Measurements from ENCODE around the gene MAP4K2. TPM values are rescaled to one million over a fixed set of nuclear protein-coding genes. Genes with fewer than 3 reads are reported as not detected.

The MAP4K2 gene
- total and polyA plus RNA-seq, 9 of the 15 experiments (the other 6 are each of a cell fraction or from before 2014, with no cell fraction given) = 0.13 to 14.5 (median 7.3) TPM

DNA sequence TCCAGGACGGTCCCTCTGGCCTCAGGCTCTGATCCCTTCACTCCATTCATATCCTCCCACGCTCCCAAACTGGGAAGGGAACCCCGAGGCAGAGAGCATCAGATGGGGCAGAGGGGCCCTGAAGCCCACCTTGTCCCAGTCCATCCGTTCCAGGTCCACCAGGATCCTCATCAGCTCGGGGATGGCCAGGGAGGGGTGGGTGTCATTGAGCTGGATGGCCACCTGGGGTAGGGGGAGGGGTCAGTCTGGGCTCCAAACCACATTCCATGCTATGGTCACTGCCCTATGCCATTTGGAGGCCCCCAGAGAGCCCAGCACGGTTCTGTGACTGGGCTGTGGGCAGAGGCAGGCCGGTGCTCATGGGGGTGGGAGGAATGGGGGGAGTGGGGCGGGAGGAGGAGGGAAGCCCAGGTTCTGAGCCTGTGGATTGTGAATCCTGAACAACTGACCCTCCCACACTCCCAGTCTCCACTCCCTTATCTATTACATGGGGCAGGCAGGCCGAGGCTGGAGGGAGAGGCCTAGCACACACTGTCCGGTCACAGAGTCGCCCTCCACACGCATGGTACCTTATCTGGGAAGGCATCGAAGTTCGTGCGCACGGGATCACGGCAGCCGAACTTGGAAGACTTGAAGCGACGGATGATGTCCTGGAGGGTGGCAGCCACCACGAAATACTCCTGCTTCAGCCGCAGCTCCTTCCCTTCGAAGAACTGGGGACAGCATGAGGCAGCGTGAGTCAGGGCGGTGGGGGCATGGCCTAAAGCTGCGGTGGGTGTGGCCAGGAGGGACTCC, 48.7 kb downstream of the MAP4K2 start (continued):
- TF ChIP-seq, protein P1, sequence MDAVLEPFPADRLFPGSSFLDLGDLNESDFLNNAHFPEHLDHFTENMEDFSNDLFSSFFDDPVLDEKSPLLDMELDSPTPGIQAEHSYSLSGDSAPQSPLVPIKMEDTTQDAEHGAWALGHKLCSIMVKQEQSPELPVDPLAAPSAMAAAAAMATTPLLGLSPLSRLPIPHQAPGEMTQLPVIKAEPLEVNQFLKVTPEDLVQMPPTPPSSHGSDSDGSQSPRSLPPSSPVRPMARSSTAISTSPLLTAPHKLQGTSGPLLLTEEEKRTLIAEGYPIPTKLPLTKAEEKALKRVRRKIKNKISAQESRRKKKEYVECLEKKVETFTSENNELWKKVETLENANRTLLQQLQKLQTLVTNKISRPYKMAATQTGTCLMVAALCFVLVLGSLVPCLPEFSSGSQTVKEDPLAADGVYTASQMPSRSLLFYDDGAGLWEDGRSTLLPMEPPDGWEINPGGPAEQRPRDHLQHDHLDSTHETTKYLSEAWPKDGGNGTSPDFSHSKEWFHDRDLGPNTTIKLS (IDR thresholded peaks at IDR 0.05; ENCODE audit: borderline replicate concordance, low read depth) = no peak
- TF ChIP-seq LEF1 (IDR thresholded peaks at IDR 0.05) (no peak), HMBOX1 (IDR thresholded peaks at IDR 0.05) (no peak), NR1H2 (CRISPR knock-in tag; IDR thresholded peaks at IDR 0.05) (no peak), DPF2 (IDR thresholded peaks at IDR 0.05) (peak; percentile 67), ZNF212 (CRISPR knock-in tag; IDR thresholded peaks at IDR 0.05) (no peak), SUPT5H (IDR thresholded peaks at IDR 0.05) (no peak), STAG1 (CRISPR knock-in tag; IDR thresholded peaks at IDR 0.05; ENCODE audit: borderline replicate concordance) (no peak), CBX2 (IDR thresholded peaks at IDR 0.05; ENCODE audit: insufficient read depth, low read length, poor library complexity, severe bottlenecking) (no peak), ZKSCAN1 (IDR thresholded peaks at IDR 0.05; ENCODE audit: low read depth, low read length) (no peak), GTF2E2 (tag; IDR thresholded peaks at IDR 0.05) (no peak), ZNF280A (IDR thresholded peaks at IDR 0.05; ENCODE audit: low read depth, partially characterized antibody) (no peak), PTRF (tag; IDR thresholded peaks at IDR 0.05) (no peak), SIN3B (IDR thresholded peaks at IDR 0.05; ENCODE audit: low read depth) (no peak), ZNF445 (CRISPR knock-in tag; IDR thresholded peaks at IDR 0.05; ENCODE audit: low read depth) (no peak), HDAC2 (IDR thresholded peaks at IDR 0.05) (peak; percentile 73; the same call in 1 of the 2 replicates), MTA1 (IDR thresholded peaks at IDR 0.05; ENCODE audit: borderline replicate concordance) (no peak), ETV6 (IDR thresholded peaks at IDR 0.05; ENCODE audit: borderline replicate concordance in 1 of 2, low read depth in 2 of 2, low read length in 1 of 2) (no peak), ETV6 (CRISPR knock-in tag; IDR thresholded peaks at IDR 0.05; ENCODE audit: borderline replicate concordance) (no peak), MAZ (CRISPR knock-in tag; conservative IDR thresholded peaks at IDR 0.05 in 1 of 2, IDR thresholded peaks at IDR 0.05 in 1 of 2) (0 out of 4 replicates have a peak, but pooled peaks of 1 of the 2 experiments have one; percentile 47), RAD21 (CRISPR knock-in tag; conservative IDR thresholded peaks at IDR 0.05 in 1 of 2, IDR thresholded peaks at IDR 0.05 in 1 of 2) (no peak), RCOR1 (IDR thresholded peaks at IDR 0.05; ENCODE audit: borderline replicate concordance in 1 of 2, low read depth in 2 of 2, low read length in 2 of 2) (peak in 1 of 2 experiments; percentile 46; a peak in 1 of 4 replicates)

All from K562 (cell line).